Measurements from ENCODE around the gene SEC16A. TPM values are rescaled to one million over a fixed set of nuclear protein-coding genes. Genes with fewer than 3 reads are reported as not detected.

Gene SEC16A
- total RNA-seq, 6 experiments from 2014 or later, result 46.9 to 108 (median 72.0) TPM

- H3K9me3 ChIP-seq, result no peaks in the 10 kb centered on the region
- TF ChIP-seq CTCF (IDR thresholded peaks at IDR 0.05) (no peak), POLR2A (IDR thresholded peaks at IDR 0.05) (no peak)
- DNase-seq (peak in 1 of 3 donors; percentile 70), ATAC-seq (peak in 1 of 4 donors; percentile 2)
- no peaks in the 10 kb centered on the region for H3K27me3 ChIP-seq
- peak overlapping the region; percentile 81 to 98 (median 97) for H3K27ac ChIP-seq
- under 1% methylated on average over 30 of the region's 39 CpGs for WGBS (ENCODE audit: insufficient coverage, low coverage, low lambda C conversion rate, missing lambda C conversion rate)
- peaks cover 0 to 37% (median 15%) of the 10 kb centered on the region in 4 donors for H3K4me1 ChIP-seq
- peaks cover under 1 to 17% (median 4%) of the 10 kb centered on the region in 4 donors for H3K36me3 ChIP-seq
- intact Hi-C loops (cut with DNase I), result no loop called here
- peak overlapping the region; percentile 95 to 100 (median 97) for H3K4me3 ChIP-seq
Measured at GRCh38 chr9:136482046-136482792, 621 bp downstream of the SEC16A start.

GRCh38 chr9:136481558-136481957, 1.3 kb downstream of the SEC16A start:
- Histone ChIP-seq H3K9me3 (no peaks in the 10 kb centered on the region), H3K36me3 (peaks cover 7 to 24% (median 10%) of the 10 kb centered on the region in 4 donors), H3K4me3 (peak overlapping the region; percentile 95 to 100 (median 97)), H3K27me3 (no peaks in the 10 kb centered on the region), H3K27ac (peak overlapping the region in 2 of 3 donors; percentile 97 to 98), H3K4me1 (peaks cover 0 to 37% (median 13%) of the 10 kb centered on the region in 4 donors)
- intact Hi-C loops (cut with DNase I), result no loop called here
- 25% methylated on average over 5 of the region's 5 CpGs for WGBS (ENCODE audit: insufficient coverage, low coverage, low lambda C conversion rate, missing lambda C conversion rate)
- DNase-seq (no peak), ATAC-seq (no peak)
- TF ChIP-seq POLR2A (IDR thresholded peaks at IDR 0.05) (no peak), CTCF (IDR thresholded peaks at IDR 0.05) (no peak)

GRCh38 chr9:136476369-136477150, 6.3 kb downstream of the SEC16A start:
- H3K27ac ChIP-seq, result no peak overlapping the region
- peaks cover 20 to 71% (median 43%) of the 10 kb centered on the region in 4 donors for H3K36me3 ChIP-seq
- no peak overlapping the region for H3K4me3 ChIP-seq
- 82% methylated on average over 6 of the region's 25 CpGs for WGBS (ENCODE audit: insufficient coverage, low coverage, low lambda C conversion rate, missing lambda C conversion rate)
- intact Hi-C loops (cut with DNase I), result no loop called here
- TF ChIP-seq POLR2A (IDR thresholded peaks at IDR 0.05), result no peak
- TF ChIP-seq CTCF (IDR thresholded peaks at IDR 0.05), result no peak
- H3K4me1 ChIP-seq, result peaks cover 0 to 4% (median 2%) of the 10 kb centered on the region in 4 donors
- DNase-seq (no peak), ATAC-seq (no peak)
- H3K9me3 ChIP-seq, result no peaks in the 10 kb centered on the region
- H3K27me3 ChIP-seq, result no peaks in the 10 kb centered on the region

GRCh38 chr9:136474974-136475865, 7.6 kb downstream of the SEC16A start:
- no peaks in the 10 kb centered on the region for H3K9me3 ChIP-seq
- 91% methylated on average over 4 of the region's 34 CpGs for WGBS (ENCODE audit: insufficient coverage, low coverage, low lambda C conversion rate, missing lambda C conversion rate)
- H3K4me3 ChIP-seq, result no peak overlapping the region
- H3K27ac ChIP-seq, result no peak overlapping the region
- ATAC-seq (no peak), DNase-seq (no peak)
- H3K36me3 ChIP-seq, result peaks cover 22 to 83% (median 57%) of the 10 kb centered on the region in 4 donors
- no peaks in the 10 kb centered on the region for H3K4me1 ChIP-seq
- no peak for TF ChIP-seq CTCF (IDR thresholded peaks at IDR 0.05)
- TF ChIP-seq POLR2A (IDR thresholded peaks at IDR 0.05), result no peak
- H3K27me3 ChIP-seq, result no peaks in the 10 kb centered on the region
- intact Hi-C loops (cut with DNase I), result no loop called here
